GM06990 (cell line): ENCODE measurements around the gene FGF23.
A peak's percentile ranks its signal among the peaks of the same experiment; 100 is the strongest.

ENCODE experiments used
- DNase-seq: peaks from one replicate; pipeline ENCODE4 v3.0.0-alpha.2; 2011; ENCODE audit not compliant: insufficient read length; ENCODE audit errors: extremely low read depth
- H3K27me3 ChIP-seq: replicated peaks from 2 replicates; pipeline ENCODE4 v1.6.0; 2011; ENCODE audit warnings: low read length; ENCODE audit not compliant: control insufficient read depth, insufficient read depth
- H3K36me3 ChIP-seq: 2 replicates; pipeline ENCODE4 v1.5.1; 2011; ENCODE audit warnings: low read length; ENCODE audit not compliant: control insufficient read depth, insufficient read depth
- H3K4me3 ChIP-seq: replicated peaks from 2 replicates; pipeline ENCODE4 v1.5.1; 2011; ENCODE audit warnings: low read depth, mild to moderate bottlenecking, control low read depth, low read length
- CTCF ChIP-seq: IDR thresholded peaks from 2 replicates; pipeline ENCODE4 v1.5.1; 2011; ENCODE audit warnings: low read length, control low read depth, mild to moderate bottlenecking, inconsistent platforms; ENCODE audit not compliant: insufficient read depth, poor library complexity, severe bottlenecking

Gene FGF23

GRCh38 chr12:4366090-4366489 is 13.4 kb downstream of the FGF23 start:
- DNase-seq: no peak
- no peaks in the 10 kb centered on the region for H3K36me3 ChIP-seq
- no peak for TF ChIP-seq CTCF
- no peak overlapping the region for H3K4me3 ChIP-seq
- no peaks in the 10 kb centered on the region for H3K27me3 ChIP-seq

- Histone ChIP-seq H3K4me3 (no peak overlapping the region), H3K36me3 (peaks cover 11% of the 10 kb centered on the region), H3K27me3 (no peaks in the 10 kb centered on the region)
- TF ChIP-seq CTCF: peak; percentile 71
- no peak for DNase-seq
Observed at GRCh38 chr12:4356041-4356327, 23.5 kb downstream of the FGF23 start.

- no peak overlapping the region for H3K4me3 ChIP-seq
- peaks cover 11% of the 10 kb centered on the region for H3K36me3 ChIP-seq
- no peaks in the 10 kb centered on the region for H3K27me3 ChIP-seq
- no peak for TF ChIP-seq CTCF
- DNase-seq: no peak
Observed at GRCh38 chr12:4355156-4356040, 24.1 kb downstream of the FGF23 start.

GRCh38 chr12:4353785-4354208 is 25.7 kb downstream of the FGF23 start:
- no peak overlapping the region for H3K4me3 ChIP-seq
- peaks cover 11% of the 10 kb centered on the region for H3K36me3 ChIP-seq
- no peak for DNase-seq
- TF ChIP-seq CTCF: peak; percentile 41
- no peaks in the 10 kb centered on the region for H3K27me3 ChIP-seq

GRCh38 chr12:4346931-4347330 is 32.6 kb downstream of the FGF23 start:
- H3K4me3 ChIP-seq: no peak overlapping the region
- no peaks in the 10 kb centered on the region for H3K27me3 ChIP-seq
- no peak for TF ChIP-seq CTCF
- H3K36me3 ChIP-seq: peaks cover 4% of the 10 kb centered on the region
- DNase-seq: no peak
